CD14-positive monocyte (primary cell): Measurements from ENCODE around the gene GRM4. TPM values are rescaled to one million over a fixed set of nuclear protein-coding genes. Genes with fewer than 3 reads are reported as not detected.

ENCODE experiments used
- DNase-seq, 3 donors: peaks; one replicate each; pipeline ENCODE4 v3.0.0-alpha.2; 2011 to 2022
- H2AFZ ChIP-seq: 2 replicates; pipeline ENCODE4 v1.6.0; 2012; ENCODE audit warnings: mild to moderate bottlenecking, low read depth, low read length, inconsistent platforms; ENCODE audit not compliant: insufficient read depth, poor library complexity, severe bottlenecking
- H3K27ac ChIP-seq, 2 donors: 1 replicate in 1 of 2; 2 replicates in 1 of 2; pipeline ENCODE4 v1.5.1; 2012 to 2013; ENCODE audit warnings: low read length in 2 of 2, control low read depth in 1 of 2, inconsistent platforms in 1 of 2, low read depth in 1 of 2, mild to moderate bottlenecking in 1 of 2
- H3K27me3 ChIP-seq, 2 donors: one replicate each; pipeline versions ENCODE4 v1.6.0 to v1.6.1; 2011 to 2013; ENCODE audit warnings: low read length in 2 of 2; ENCODE audit not compliant: control insufficient read depth in 2 of 2, insufficient read depth in 2 of 2
- H3K36me3 ChIP-seq, 2 donors: replicated peaks in 1 of 2; 1 replicate in 1 of 2; 2 replicates in 1 of 2; pipeline versions ENCODE4 v1.5.1 to v1.6.1; 2012 to 2013; ENCODE audit warnings: low read length in 2 of 2, control low read depth in 1 of 2, inconsistent platforms in 1 of 2, mild to moderate bottlenecking in 1 of 2; ENCODE audit not compliant: insufficient read depth in 2 of 2, control insufficient read depth in 1 of 2
- H3K4me1 ChIP-seq, 2 donors: 1 replicate in 1 of 2; 2 replicates in 1 of 2; pipeline versions ENCODE4 v1.5.1 to v1.6.1; 2012 to 2013; ENCODE audit warnings: low read length in 2 of 2, control low read depth in 1 of 2, inconsistent platforms in 1 of 2, mild to moderate bottlenecking in 1 of 2, moderate library complexity in 1 of 2; ENCODE audit not compliant: insufficient read depth in 2 of 2, control insufficient read depth in 1 of 2
- H3K4me2 ChIP-seq: replicated peaks from 2 replicates; pipeline ENCODE3; 2012; ENCODE audit warnings: low read length, moderate library complexity, mild to moderate bottlenecking; ENCODE audit not compliant: poor library complexity, severe bottlenecking; ENCODE audit errors: extremely low read depth
- H3K4me3 ChIP-seq, 3 experiments: fragments of 200-600 bp in 1 of 3; sonication (generic) in 1 of 3; replicated peaks in 1 of 3; 1 replicate in 2 of 3; 2 replicates in 1 of 3; pipeline ENCODE4 v1.5.1; 2011 to 2013; ENCODE audit warnings: low read length in 3 of 3, mild to moderate bottlenecking in 3 of 3, control low read depth in 2 of 3, low read depth in 2 of 3, inconsistent platforms in 1 of 3, moderate library complexity in 1 of 3
- H3K79me2 ChIP-seq: 2 replicates; pipeline ENCODE4 v1.6.0; 2012; ENCODE audit warnings: mild to moderate bottlenecking, control low read depth, inconsistent platforms, low read length, moderate library complexity; ENCODE audit not compliant: insufficient read depth
- H3K9ac ChIP-seq: 2 replicates; pipeline ENCODE4 v1.6.0; 2017; ENCODE audit warnings: low read length, mild to moderate bottlenecking; ENCODE audit not compliant: insufficient read depth, poor library complexity, severe bottlenecking
- H3K9me3 ChIP-seq, 2 donors: replicated peaks in 1 of 2; 1 replicate in 1 of 2; 2 replicates in 1 of 2; pipeline versions ENCODE4 v1.5.1 to v1.6.1; 2012 to 2013; ENCODE audit warnings: low read length in 2 of 2, control low read depth in 1 of 2; ENCODE audit not compliant: control insufficient read depth in 1 of 2, insufficient read depth in 1 of 2
- H4K20me1 ChIP-seq: 2 replicates; pipeline ENCODE4 v1.6.0; 2012; ENCODE audit warnings: mild to moderate bottlenecking, low read length, control low read depth, moderate library complexity; ENCODE audit not compliant: insufficient read depth
- H3K27ac Mint-ChIP-seq, 7 donors: one replicate each; pipeline ENCODE4 v1.8.0; 2020; ENCODE audit warnings: mild to moderate bottlenecking in 7 of 7, mixed read lengths in 7 of 7, moderate library complexity in 6 of 7, inconsistent platforms in 2 of 7
- H3K27me3 Mint-ChIP-seq, 3 donors: one replicate each; pipeline ENCODE4 v1.8.0; 2021 to 2022; ENCODE audit warnings: low read depth in 3 of 3, mild to moderate bottlenecking in 3 of 3, mixed read lengths in 3 of 3, moderate library complexity in 3 of 3, inconsistent platforms in 1 of 3
- H3K36me3 Mint-ChIP-seq, 2 donors: one replicate each; pipeline ENCODE4 v1.8.0; 2020; ENCODE audit warnings: mixed read lengths in 2 of 2, inconsistent platforms in 1 of 2, mild to moderate bottlenecking in 1 of 2
- H3K4me1 Mint-ChIP-seq: one replicate; pipeline ENCODE4 v1.8.0; 2020; ENCODE audit warnings: mild to moderate bottlenecking, mixed read lengths
- H3K4me3 Mint-ChIP-seq, 2 donors: one replicate each; pipeline ENCODE4 v1.8.0; 2020; ENCODE audit warnings: mild to moderate bottlenecking in 2 of 2, mixed read lengths in 2 of 2, moderate library complexity in 1 of 2
- H3K9me3 Mint-ChIP-seq, 7 donors: one replicate each; pipeline ENCODE4 v1.8.0; 2020 to 2022; ENCODE audit warnings: mixed read lengths in 7 of 7, mild to moderate bottlenecking in 6 of 7, moderate library complexity in 6 of 7, inconsistent platforms in 2 of 7
- CTCF ChIP-seq: fragments of 200-600 bp; IDR thresholded peaks from one replicate; pipeline ENCODE4 v1.8.0; 2022; ENCODE audit warnings: antibody characterized with exemption, mild to moderate bottlenecking
- WGBS: methylation state at CpG from one replicate; pipeline ENCODE4 v1.1.5; 2013; ENCODE audit warnings: missing lambda C conversion rate; ENCODE audit not compliant: insufficient coverage; 5-methylcytosine and 5-hydroxymethylcytosine counted together
- intact Hi-C, 2 donors: fragments of 100-400 bp; cut with micrococcal nuclease; formaldehyde crosslinking; loops; one replicate each; pipeline versions ENCODE4 v1.15.0 to v1.15.1; 2023
- polyA plus RNA-seq, 3 donors: library from polyadenylated mRNA; depleted of rRNA in 1 of 3; unstranded in 2 of 3; stranded (reverse) in 1 of 3; fragments of 300-500 nt in 2 of 3; fragments of >200 nt in 1 of 3; fragmentation: Illumina TruSeq in 2 of 3; gene quantifications; 1 replicate in 2 of 3; 2 replicates in 1 of 3; pipeline ENCODE4 v1.2.3, GENCODE V29; 2012 to 2021
- small RNA-seq: library from RNA; depleted of rRNA; stranded (forward); fragments of <200 nt; gene quantifications from one replicate; pipeline ENCODE3, GENCODE V24; 2012; ENCODE audit warnings: low read depth; ENCODE audit not compliant: insufficient read length

GRM4 gene
- polyA plus RNA-seq, 3 donors = not detected

- Histone ChIP-seq H3K4me3 (no peak overlapping the region), H3K4me2 (no peak overlapping the region), H2AFZ (no peak overlapping the region), H4K20me1 (no peaks in the 10 kb centered on the region), H3K4me1 (no peaks in the 10 kb centered on the region), H3K9ac (no peak overlapping the region), H3K27ac (no peak overlapping the region), H3K36me3 (no peaks in the 10 kb centered on the region), H3K27me3 (peaks cover 5 to 28% of the 10 kb centered on the region in 2 donors), H3K79me2 (no peaks in the 10 kb centered on the region), H3K9me3 (peaks cover 5 to 6% of the 10 kb centered on the region in 2 donors)
- H3K9me3 Mint-ChIP-seq = peaks cover 0 to 23% (median 15%) of the 10 kb centered on the region in 7 donors
- H3K27ac Mint-ChIP-seq = no peak overlapping the region
- intact Hi-C loops = no loop called here
- no peak for DNase-seq
- peak overlapping the region in 1 of 2 donors; percentile 52 for H3K4me3 Mint-ChIP-seq
- no peaks in the 10 kb centered on the region for H3K36me3 Mint-ChIP-seq
- H3K27me3 Mint-ChIP-seq = peaks cover 49 to 72% (median 60%) of the 10 kb centered on the region in 3 donors
- no CpG with 5 or more reads among the region's 4 CpGs for WGBS
- TF ChIP-seq CTCF = no peak
- H3K4me1 Mint-ChIP-seq = no peaks in the 10 kb centered on the region
Measured at GRCh38 chr6:33971580-33971979, 174.3 kb downstream of the GRM4 start.

Small RNAs within 50 kb of the gene (small RNA-seq; reads per million reads assigned to genes)
- not detected for gene MIR1275

Other genes starting within 250 kb of the GRM4 start
- gene HMGA1, start 90.8 kb upstream of the GRM4 start, polyA plus RNA-seq = 10 to 100 TPM; 11.4 to 37.9 (median 17.6) TPM
- 10 to 100 TPM; 57.2 to 66.7 (median 60.5) TPM for gene SMIM29, start 102.9 kb upstream of the GRM4 start, polyA plus RNA-seq
- gene NUDT3, start 246.6 kb upstream of the GRM4 start, polyA plus RNA-seq = 10 to 100 TPM in 2 of 3 donors, 1 to 10 TPM in 1; 9.3 to 33.3 (median 10.9) TPM